ENCODE measurements around the gene PNMA5. TPM values are rescaled to one million over a fixed set of nuclear protein-coding genes. Genes with fewer than 3 reads are reported as not detected.

The PNMA5 gene
- polyA plus RNA-seq, 1 experiment = not detected

DNA sequence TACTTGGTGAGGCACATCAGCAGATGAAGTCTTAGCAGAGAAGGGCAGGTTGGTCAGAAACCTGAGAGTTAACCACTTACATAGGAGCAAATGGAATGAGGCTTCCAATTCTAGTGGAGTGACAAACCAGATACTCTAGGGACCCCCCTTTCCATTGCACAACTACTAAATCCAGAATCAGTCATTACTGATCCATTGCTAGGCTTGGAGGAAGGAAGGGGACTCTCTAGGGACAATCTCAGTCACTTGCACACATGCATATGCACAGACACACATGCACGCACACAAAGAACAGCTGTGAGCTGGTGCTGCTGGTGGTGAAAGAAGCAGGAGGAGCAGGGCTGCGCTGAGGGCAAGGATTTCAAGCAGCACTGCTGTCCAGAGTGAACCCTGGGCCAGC lies 25.7 kb downstream of the PNMA5 start:
- TF ChIP-seq, protein P1, sequence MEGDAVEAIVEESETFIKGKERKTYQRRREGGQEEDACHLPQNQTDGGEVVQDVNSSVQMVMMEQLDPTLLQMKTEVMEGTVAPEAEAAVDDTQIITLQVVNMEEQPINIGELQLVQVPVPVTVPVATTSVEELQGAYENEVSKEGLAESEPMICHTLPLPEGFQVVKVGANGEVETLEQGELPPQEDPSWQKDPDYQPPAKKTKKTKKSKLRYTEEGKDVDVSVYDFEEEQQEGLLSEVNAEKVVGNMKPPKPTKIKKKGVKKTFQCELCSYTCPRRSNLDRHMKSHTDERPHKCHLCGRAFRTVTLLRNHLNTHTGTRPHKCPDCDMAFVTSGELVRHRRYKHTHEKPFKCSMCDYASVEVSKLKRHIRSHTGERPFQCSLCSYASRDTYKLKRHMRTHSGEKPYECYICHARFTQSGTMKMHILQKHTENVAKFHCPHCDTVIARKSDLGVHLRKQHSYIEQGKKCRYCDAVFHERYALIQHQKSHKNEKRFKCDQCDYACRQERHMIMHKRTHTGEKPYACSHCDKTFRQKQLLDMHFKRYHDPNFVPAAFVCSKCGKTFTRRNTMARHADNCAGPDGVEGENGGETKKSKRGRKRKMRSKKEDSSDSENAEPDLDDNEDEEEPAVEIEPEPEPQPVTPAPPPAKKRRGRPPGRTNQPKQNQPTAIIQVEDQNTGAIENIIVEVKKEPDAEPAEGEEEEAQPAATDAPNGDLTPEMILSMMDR (IDR thresholded peaks at IDR 0.05; ENCODE audit: insufficient read depth, low read depth, low read length) = no peak
- no peak for DNase-seq (ENCODE audit: low read depth)
- ChIA-PET CTCF (no interaction called here), POLR2A (no interaction called here)
- Histone ChIP-seq H3K27me3 (ENCODE audit: control insufficient read depth, insufficient read depth, low read length) (no peaks in the 10 kb centered on the region), H3K36me3 (ENCODE audit: control insufficient read depth, insufficient read depth, low read length) (no peaks in the 10 kb centered on the region), H3K4me3 (ENCODE audit: low read depth, low read length) (no peak overlapping the region)

- ChIA-PET CTCF (interaction anchor here (1.4 to 2.1 kb wide), 2 partner anchors 11 to 71 kb away, joined by 3 to 5 read pairs; no protein-coding TSS in a partner anchor), POLR2A (no interaction called here)
- no peaks in the 10 kb centered on the region for H3K36me3 ChIP-seq (ENCODE audit: control insufficient read depth, insufficient read depth, low read length)
- TF ChIP-seq, protein P1 (IDR thresholded peaks at IDR 0.05; ENCODE audit: insufficient read depth, low read depth, low read length) = no peak
- H3K27me3 ChIP-seq (ENCODE audit: control insufficient read depth, insufficient read depth, low read length) = no peaks in the 10 kb centered on the region
- no peak overlapping the region for H3K4me3 ChIP-seq (ENCODE audit: low read depth, low read length)
- DNase-seq (ENCODE audit: low read depth) = no peak
Measured at GRCh38 chrX:152960115-152960514, 33.8 kb downstream of the PNMA5 start.

GRCh38 chrX:152959626-152960025 lies 34.3 kb downstream of the PNMA5 start:
- DNase-seq (ENCODE audit: low read depth) = no peak
- Histone ChIP-seq H3K4me3 (ENCODE audit: low read depth, low read length) (no peak overlapping the region), H3K36me3 (ENCODE audit: control insufficient read depth, insufficient read depth, low read length) (no peaks in the 10 kb centered on the region), H3K27me3 (ENCODE audit: control insufficient read depth, insufficient read depth, low read length) (no peaks in the 10 kb centered on the region)
- POLR2A ChIA-PET = no interaction called here
- CTCF ChIA-PET = interaction anchor here (1.4 to 2.4 kb wide), 3 partner anchors 11 to 72 kb away, joined by 3 to 6 read pairs (median 5); no protein-coding TSS in a partner anchor
- TF ChIP-seq, protein P1 (IDR thresholded peaks at IDR 0.05; ENCODE audit: insufficient read depth, low read depth, low read length) = no peak

DNA sequence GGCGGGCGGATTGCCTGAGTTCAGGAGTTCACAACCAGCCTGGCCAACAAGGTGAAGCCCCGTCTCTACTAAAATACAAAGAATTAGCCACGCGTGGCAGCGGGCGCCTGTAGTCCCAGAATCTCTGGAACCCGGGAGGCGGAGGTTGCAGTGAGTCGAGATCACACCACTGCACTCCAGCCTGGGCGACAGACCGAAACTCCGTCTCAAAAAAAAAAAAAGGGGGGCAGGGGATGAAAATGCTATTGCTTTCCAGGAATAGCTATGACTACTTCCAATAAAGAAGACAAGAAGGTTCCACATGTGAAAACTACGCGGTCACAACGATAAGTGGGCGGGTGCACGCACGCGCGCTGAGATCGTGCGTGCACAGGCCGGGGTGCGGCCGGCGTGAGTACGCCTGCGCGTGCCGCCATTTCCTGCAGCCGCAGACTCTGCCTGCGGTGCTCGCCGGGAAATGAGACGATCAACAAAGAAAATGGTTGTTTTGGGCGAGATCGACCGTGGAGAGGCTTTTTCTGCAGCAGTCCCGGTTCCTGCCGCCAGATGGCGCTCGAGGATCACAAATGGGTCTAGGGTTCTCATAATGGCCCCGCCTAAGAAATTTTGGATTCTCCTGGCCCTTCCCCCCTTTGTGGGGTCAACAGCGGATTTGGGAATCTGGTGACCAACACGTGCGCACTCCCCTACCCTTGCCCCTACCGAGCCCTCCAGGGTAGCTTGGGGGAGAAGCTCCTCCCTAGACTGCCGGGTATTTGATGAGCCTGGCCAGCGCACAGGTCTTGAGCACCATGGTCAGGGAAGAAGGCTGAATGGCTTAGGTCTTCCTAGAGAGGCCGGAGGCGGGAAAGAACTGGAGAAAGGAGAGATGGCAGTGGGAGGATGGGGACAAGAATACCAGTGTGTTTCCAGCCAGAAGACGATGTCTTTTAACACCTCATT lies 35.1 kb downstream of the PNMA5 start:
- Histone ChIP-seq H3K27me3 (ENCODE audit: control insufficient read depth, insufficient read depth, low read length) (no peaks in the 10 kb centered on the region), H3K4me3 (ENCODE audit: low read depth, low read length) (peak overlapping the region; percentile 28), H3K36me3 (ENCODE audit: control insufficient read depth, insufficient read depth, low read length) (no peaks in the 10 kb centered on the region)
- DNase-seq (ENCODE audit: low read depth) = peak; percentile 72
- ChIA-PET CTCF (interaction anchor here (1.0 to 2.4 kb wide), 5 partner anchors 10 to 73 kb away, joined by 3 to 6 read pairs (median 4); no protein-coding TSS in a partner anchor), POLR2A (no interaction called here)
- TF ChIP-seq, protein P1 (IDR thresholded peaks at IDR 0.05; ENCODE audit: insufficient read depth, low read depth, low read length) = peak; percentile 72

- no peak for DNase-seq (ENCODE audit: low read depth)
- peak overlapping the region; percentile 28; the same call in 1 of the 2 replicates for H3K4me3 ChIP-seq (ENCODE audit: low read depth, low read length)
- no peaks in the 10 kb centered on the region for H3K27me3 ChIP-seq (ENCODE audit: control insufficient read depth, insufficient read depth, low read length)
- TF ChIP-seq, protein P1 (IDR thresholded peaks at IDR 0.05; ENCODE audit: insufficient read depth, low read depth, low read length) = no peak
- CTCF ChIA-PET = interaction anchor here (1.0 to 2.4 kb wide), 4 partner anchors 11 to 17 kb away, joined by 3 to 6 read pairs (median 4); no protein-coding TSS in a partner anchor
- H3K36me3 ChIP-seq (ENCODE audit: control insufficient read depth, insufficient read depth, low read length) = no peaks in the 10 kb centered on the region
- POLR2A ChIA-PET = no interaction called here
Measured at GRCh38 chrX:152958047-152958446, 35.9 kb downstream of the PNMA5 start.
